Glomerular visceral epithelial cell (primary cell): ENCODE results near the gene MEN1.

Experiments used
- DNase-seq: peaks from one replicate; pipeline ENCODE4 v3.0.0-alpha.2; 2016; ENCODE audit errors: extremely low spot score

Gene MEN1

DNA sequence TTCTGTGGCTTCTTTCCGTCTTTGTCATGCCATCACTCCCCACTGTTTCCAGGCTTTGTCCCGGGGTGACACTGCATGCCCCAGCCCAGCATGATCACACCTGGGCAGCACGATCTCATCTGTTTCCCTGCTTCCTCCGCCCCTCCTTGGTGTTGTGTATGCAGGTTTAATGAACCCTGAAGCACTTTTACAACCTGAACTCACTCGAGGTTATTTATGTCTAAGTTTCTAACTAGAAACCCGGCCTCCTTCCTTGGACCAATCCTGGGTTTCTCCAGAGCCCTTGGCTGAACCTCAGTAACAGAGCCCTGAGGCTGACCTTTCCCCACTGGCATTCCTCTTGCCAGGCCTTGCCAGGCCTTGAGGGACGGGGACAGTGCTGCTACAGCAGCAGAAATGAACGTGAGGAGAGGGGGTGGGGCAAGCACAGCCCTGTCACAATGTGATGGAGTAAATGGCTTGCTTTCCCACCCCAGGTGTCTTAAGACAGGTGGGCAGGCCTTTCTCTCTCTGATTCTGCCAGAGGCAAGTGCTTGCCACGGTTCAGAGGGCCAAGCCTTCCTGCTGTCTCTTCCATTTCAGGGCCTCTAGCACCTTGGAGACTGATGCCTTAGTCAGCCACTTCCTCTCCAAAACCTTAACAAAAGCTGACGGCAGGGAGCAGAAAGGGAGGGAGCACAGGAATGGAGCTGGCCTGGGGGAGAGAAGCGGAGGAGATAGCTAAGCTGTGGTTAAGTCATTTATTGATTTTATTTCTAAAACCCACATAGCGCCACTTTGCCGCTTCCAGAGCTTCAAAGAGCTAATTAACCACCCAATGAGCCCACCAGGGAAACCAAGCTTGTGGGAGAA is 47.5 kb downstream of the MEN1 start:
- DNase-seq = peak; percentile 85

GRCh38 chr11:64762277-64762673 is 48.1 kb downstream of the MEN1 start:
- no peak for DNase-seq

DNA sequence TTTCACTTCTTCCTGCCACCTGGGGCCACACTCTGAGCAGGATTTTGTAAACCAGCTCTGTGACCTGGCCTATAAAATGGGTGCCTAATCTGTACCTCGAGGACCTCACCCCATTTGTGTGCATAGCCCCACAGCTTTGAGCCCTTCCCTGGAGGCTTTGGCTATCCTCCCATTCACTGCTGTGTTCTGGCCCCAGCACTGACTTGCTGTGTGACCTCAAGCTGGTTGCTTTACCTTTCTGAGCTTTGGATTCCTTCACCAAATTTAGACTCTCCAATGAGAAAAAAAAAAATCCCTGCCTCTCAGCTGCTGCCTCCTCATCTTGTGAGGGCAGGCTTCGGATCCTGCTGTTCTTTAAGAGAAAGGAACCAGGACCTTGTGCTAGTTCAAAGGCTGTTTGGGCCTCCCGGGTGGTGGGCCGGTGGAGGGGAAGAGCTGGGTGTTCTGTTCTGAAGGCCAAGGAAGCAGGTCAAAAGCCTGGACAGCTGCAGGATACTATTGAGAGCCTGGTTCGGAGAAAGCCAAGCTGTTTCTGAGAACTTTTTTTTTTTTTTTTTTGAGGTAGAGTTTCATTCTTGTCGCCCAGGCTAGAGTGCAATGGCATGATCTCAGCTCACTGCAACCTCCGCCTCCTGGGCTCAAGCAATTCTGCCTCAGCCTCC is 49.5 kb downstream of the MEN1 start:
- no peak for DNase-seq

DNA sequence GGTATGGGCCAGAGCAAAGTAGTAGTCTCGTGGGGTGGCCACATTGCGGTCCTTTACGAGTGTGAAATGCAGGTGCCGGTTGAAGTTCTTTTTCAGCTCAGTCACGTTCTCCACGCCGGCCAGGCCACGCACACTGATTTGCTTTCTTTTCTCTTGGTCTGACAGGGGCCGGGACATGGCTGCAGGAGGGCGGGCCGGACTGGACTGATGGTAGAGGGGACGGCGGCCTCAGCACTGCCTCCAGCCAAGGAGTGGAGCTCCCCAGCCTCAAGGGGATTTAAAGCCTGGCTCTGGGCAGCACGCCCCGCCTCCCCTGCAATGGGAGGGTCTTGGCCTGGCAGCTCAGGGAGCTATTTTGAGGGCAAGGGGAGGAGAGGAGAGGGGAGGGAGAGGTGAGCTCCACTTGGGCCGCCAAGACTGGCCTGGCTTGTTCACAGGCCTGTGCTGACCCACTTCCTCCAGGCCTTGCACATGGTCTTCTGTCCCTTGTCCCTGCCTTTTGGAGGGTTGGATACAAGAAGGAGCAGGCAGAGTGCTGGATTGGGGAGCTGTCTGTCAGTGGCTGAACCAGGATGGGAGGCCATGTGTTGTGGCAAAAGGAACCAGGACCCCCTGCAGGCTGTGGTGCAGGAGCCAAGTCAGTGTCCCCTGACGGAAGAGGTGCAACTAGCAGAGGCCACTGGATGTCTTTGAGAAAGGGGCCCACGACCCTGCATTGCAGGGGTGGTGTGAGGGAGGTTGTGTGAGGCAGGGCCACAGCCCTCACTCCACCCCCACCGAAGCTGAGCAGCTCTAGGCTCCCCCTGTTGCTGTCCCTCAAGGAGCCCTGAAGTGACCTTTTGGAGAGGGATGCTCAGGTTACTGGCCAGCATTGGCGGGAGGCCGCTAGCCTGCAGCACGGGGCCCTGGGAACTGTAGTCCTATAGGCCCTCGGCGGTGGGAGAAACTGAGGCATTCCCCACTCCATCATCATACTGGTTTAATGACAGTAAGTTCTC is 50.3 kb downstream of the MEN1 start, which contains the start of gene PYGM:
Gene PYGM (minus strand): TSS at position 253 of the 998 bp plus-strand sequence. CDS start 76 bp downstream, at position 177.
- DNase-seq = no peak

DNA sequence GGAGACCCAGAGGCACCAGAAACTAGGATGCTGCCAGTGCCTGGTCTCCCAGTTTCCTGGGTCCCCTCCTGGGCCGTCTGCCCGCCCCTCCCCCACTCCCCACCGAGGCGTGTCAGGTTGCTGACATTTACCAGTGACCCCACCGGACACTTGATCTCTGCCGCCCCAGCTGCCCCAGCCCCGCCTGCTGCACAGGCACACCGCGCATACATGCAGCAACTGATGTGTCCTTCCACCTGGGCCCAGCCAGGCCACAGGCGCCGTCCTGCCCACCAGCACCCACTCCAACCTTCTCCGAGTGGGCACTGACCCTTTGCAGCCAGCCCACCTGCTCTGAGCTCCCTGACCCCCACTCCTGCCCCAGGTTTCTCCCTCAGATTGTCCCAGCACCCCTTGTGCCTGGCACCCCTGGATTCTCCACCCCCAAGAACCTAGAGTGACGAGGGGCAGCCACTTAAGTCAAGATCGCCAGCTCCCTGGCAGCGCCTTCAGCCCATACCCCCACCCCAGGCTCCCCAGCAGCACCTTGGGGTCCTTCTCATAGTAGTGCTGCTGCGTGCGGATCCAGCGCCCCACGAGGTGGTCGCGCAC is 51.1 kb downstream of the MEN1 start:
- DNase-seq = no peak

- no peak for DNase-seq
These were observed 51.8 kb downstream of the MEN1 start for GRCh38 chr11:64758330-64759079.

DNA sequence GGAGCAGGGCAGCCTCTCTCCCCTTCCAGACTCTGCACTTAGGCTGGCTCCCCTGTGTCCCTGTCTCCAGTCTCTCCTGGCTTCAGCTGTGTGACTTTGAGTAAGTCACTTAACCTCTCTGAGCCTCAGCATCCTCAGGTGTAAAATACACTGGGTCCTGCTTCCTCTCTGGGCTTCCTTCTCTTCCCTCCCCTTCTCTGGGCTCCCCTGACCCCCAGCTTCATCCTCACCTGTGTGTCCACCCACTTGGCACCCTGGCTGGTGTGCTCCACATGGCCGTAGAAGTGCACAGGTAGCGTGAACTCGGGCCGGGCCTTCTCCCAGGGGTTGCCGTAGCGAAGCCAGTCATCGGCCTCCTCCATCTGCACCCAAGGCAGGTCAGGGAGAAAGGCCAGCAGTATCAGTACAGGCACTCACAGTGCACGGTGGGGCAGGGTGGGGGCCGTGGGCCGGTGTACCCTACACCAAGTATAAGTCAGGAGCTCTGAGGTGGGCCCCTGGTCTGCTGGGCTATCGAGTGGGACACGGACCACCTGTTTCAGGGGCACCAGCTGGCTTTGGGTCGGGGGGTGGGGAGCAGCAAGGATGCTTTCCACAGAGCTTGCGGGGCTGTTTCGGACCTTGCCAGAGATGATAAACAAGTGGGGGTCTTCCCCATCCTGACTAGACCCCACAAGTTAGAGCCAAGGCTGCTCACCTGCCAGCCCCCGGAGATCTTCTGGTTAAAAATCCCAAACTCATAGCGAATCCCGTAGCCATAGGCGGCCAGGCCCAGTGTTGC is 52.6 kb downstream of the MEN1 start:
- no peak for DNase-seq

- no peak for DNase-seq
These were observed 54.5 kb downstream of the MEN1 start for GRCh38 chr11:64755681-64756361.

- DNase-seq = no peak
These were observed 55.3 kb downstream of the MEN1 start for GRCh38 chr11:64754919-64755662.

DNA sequence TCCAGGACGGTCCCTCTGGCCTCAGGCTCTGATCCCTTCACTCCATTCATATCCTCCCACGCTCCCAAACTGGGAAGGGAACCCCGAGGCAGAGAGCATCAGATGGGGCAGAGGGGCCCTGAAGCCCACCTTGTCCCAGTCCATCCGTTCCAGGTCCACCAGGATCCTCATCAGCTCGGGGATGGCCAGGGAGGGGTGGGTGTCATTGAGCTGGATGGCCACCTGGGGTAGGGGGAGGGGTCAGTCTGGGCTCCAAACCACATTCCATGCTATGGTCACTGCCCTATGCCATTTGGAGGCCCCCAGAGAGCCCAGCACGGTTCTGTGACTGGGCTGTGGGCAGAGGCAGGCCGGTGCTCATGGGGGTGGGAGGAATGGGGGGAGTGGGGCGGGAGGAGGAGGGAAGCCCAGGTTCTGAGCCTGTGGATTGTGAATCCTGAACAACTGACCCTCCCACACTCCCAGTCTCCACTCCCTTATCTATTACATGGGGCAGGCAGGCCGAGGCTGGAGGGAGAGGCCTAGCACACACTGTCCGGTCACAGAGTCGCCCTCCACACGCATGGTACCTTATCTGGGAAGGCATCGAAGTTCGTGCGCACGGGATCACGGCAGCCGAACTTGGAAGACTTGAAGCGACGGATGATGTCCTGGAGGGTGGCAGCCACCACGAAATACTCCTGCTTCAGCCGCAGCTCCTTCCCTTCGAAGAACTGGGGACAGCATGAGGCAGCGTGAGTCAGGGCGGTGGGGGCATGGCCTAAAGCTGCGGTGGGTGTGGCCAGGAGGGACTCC is 56.0 kb downstream of the MEN1 start:
- no peak for DNase-seq
